GM21515 (cell line): Measurements from ENCODE around the gene EIPR1.

Experiments
- ATAC-seq: cut with Tn5 transposase; IDR thresholded peaks from one replicate; pipeline ENCODE4 v1.9.1; 2021; ENCODE audit not compliant: unreplicated experiment

Gene EIPR1

GRCh38 chr2:3325458-3326181 lies 52.0 kb downstream of the EIPR1 start:
- no peak for ATAC-seq

- ATAC-seq, result no peak
Observed at GRCh38 chr2:3324404-3325281, 53.0 kb downstream of the EIPR1 start.

- ATAC-seq, result no peak
Observed at GRCh38 chr2:3324036-3324386, 53.6 kb downstream of the EIPR1 start.

GRCh38 chr2:3323360-3324035 lies 54.1 kb downstream of the EIPR1 start:
- no peak for ATAC-seq

GRCh38 chr2:3322311-3322970 lies 55.2 kb downstream of the EIPR1 start:
- ATAC-seq, result no peak

GRCh38 chr2:3321825-3322224 lies 55.8 kb downstream of the EIPR1 start:
- ATAC-seq, result no peak

- no peak for ATAC-seq
Observed at GRCh38 chr2:3320910-3321605, 56.6 kb downstream of the EIPR1 start.

GRCh38 chr2:3319745-3320566 lies 57.7 kb downstream of the EIPR1 start:
- no peak for ATAC-seq

GRCh38 chr2:3319134-3319533 lies 58.5 kb downstream of the EIPR1 start:
- ATAC-seq, result no peak

- ATAC-seq, result no peak
Observed at GRCh38 chr2:3317871-3318590, 59.6 kb downstream of the EIPR1 start.

- ATAC-seq, result no peak
Observed at GRCh38 chr2:3317277-3317685, 60.3 kb downstream of the EIPR1 start.

- no peak for ATAC-seq
Observed at GRCh38 chr2:3316456-3317276, 61.0 kb downstream of the EIPR1 start.

- ATAC-seq, result no peak
Observed at GRCh38 chr2:3314626-3315025, 63.0 kb downstream of the EIPR1 start.

GRCh38 chr2:3313781-3314375 lies 63.7 kb downstream of the EIPR1 start:
- ATAC-seq, result no peak

- no peak for ATAC-seq
Observed at GRCh38 chr2:3312576-3313345, 64.9 kb downstream of the EIPR1 start.

GRCh38 chr2:3311601-3312000 lies 66.0 kb downstream of the EIPR1 start:
- no peak for ATAC-seq
